CD4-positive, alpha-beta T cell treated with Interferon alpha-2 for 1 hour (primary cell): ENCODE data around the gene MT1F.

Experiments
- DNase-seq, 2 donors: peaks; one replicate each; pipeline ENCODE4 v3.0.0-alpha.2; 2020 to 2022

The MT1F gene

GRCh38 chr16:56625943-56626654 is 31.7 kb upstream of the MT1F start:
- no peak for DNase-seq

- DNase-seq = no peak
These were observed 31.1 kb upstream of the MT1F start for GRCh38 chr16:56626685-56627084.

- no peak for DNase-seq
These were observed 29.0 kb upstream of the MT1F start for GRCh38 chr16:56628486-56629350.

- no peak for DNase-seq
These were observed 28.2 kb upstream of the MT1F start for GRCh38 chr16:56629531-56629930.

GRCh38 chr16:56630134-56630533 is 27.6 kb upstream of the MT1F start:
- no peak for DNase-seq

GRCh38 chr16:56631197-56631596 is 26.6 kb upstream of the MT1F start:
- no peak for DNase-seq

- no peak for DNase-seq
These were observed 26.0 kb upstream of the MT1F start for GRCh38 chr16:56631832-56632155.

- no peak for DNase-seq
These were observed 25.5 kb upstream of the MT1F start, which contains the start of gene MT1M for GRCh38 chr16:56632156-56632847. TSS of gene MT1M (plus strand) at chr16:56632659. CDS start at chr16:56632732, 73 bp downstream.

GRCh38 chr16:56632848-56633365 is 24.9 kb upstream of the MT1F start:
- no peak for DNase-seq

GRCh38 chr16:56633535-56633934 is 24.2 kb upstream of the MT1F start:
- no peak for DNase-seq

GRCh38 chr16:56634715-56635440 is 22.9 kb upstream of the MT1F start:
- no peak for DNase-seq

- no peak for DNase-seq
These were observed 22.3 kb upstream of the MT1F start for GRCh38 chr16:56635441-56635967.

- DNase-seq = no peak
These were observed 20.9 kb upstream of the MT1F start for GRCh38 chr16:56636616-56637413.

- no peak for DNase-seq
These were observed 19.7 kb upstream of the MT1F start, which contains the start of gene MT1A for GRCh38 chr16:56637814-56638750. TSS of gene MT1A (plus strand) at chr16:56638666. CDS start at chr16:56638739, 73 bp downstream.

- DNase-seq = no peak
These were observed 18.7 kb upstream of the MT1F start for GRCh38 chr16:56639045-56639444.

- DNase-seq = no peak
These were observed 17.7 kb upstream of the MT1F start for GRCh38 chr16:56640076-56640475.

- no peak for DNase-seq
These were observed 16.6 kb upstream of the MT1F start for GRCh38 chr16:56641166-56641565.

- peak; percentile 74 to 84 for DNase-seq
These were observed 14.5 kb upstream of the MT1F start for GRCh38 chr16:56643080-56643778.

- DNase-seq = no peak
These were observed 13.9 kb upstream of the MT1F start for GRCh38 chr16:56643833-56644232.

GRCh38 chr16:56645311-56645710 is 12.4 kb upstream of the MT1F start:
- DNase-seq = no peak
